Spleen (tissue), 7 donors: Measurements from ENCODE around the gene DMXL1.

Source experiments
- POLR2A ChIP-seq, 3 donors: fragments of 450-650 bp; IDR thresholded peaks; one replicate each; pipeline ENCODE4 v1.5.1; 2017; ENCODE audit warnings: antibody characterized with exemption in 3 of 3, mild to moderate bottlenecking in 1 of 3
- POLR2AphosphoS5 ChIP-seq, 3 donors: sonication (generic); formaldehyde crosslinking; IDR thresholded peaks; one replicate each; pipeline ENCODE4 v1.5.1; 2017; ENCODE audit warnings: antibody characterized with exemption in 3 of 3
- TF ChIP-seq, protein P1 (sequence below), 11 experiments: fragments of 200-600 bp in 7 of 11; fragments of 450-650 bp in 4 of 11; sonication (generic) in 4 of 11; IDR thresholded peaks in 8 of 11; conservative IDR thresholded peaks in 3 of 11; 1 replicate in 7 of 11; 2 replicates in 4 of 11; pipeline versions ENCODE4 v1.4.0 to v1.8.0; 2016 to 2021; ENCODE audit warnings: antibody characterized with exemption in 11 of 11, inconsistent platforms in 4 of 11, mild to moderate bottlenecking in 1 of 11
- donor health status: DM: no; HTN: no; CAD: no; lungs with moderate emphysema.
- donor health status: DM: no; HTN: no; CAD: no.
- donor health status: DM: no; HTN: no; CAD: no.

DNA sequence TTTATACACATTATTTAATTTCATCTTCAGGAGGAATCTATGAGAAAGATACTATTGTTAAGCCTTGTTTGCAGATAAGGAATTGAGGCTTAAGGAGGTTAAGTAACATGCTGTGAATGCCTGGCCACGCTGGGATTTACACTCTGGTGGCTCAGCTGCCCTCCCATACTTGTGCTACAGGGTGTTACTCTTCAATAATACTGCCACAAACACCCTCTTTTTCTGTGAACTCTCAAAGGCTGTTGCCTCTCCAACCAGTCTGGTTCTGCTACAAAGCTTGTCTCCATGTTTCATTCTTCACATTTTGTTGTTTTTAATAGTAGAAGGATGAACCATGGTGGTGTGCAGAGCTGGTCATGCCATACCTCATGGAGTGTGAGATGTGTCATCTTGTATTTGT, 208.2 kb downstream of the DMXL1 start:
- TF ChIP-seq, protein P1, sequence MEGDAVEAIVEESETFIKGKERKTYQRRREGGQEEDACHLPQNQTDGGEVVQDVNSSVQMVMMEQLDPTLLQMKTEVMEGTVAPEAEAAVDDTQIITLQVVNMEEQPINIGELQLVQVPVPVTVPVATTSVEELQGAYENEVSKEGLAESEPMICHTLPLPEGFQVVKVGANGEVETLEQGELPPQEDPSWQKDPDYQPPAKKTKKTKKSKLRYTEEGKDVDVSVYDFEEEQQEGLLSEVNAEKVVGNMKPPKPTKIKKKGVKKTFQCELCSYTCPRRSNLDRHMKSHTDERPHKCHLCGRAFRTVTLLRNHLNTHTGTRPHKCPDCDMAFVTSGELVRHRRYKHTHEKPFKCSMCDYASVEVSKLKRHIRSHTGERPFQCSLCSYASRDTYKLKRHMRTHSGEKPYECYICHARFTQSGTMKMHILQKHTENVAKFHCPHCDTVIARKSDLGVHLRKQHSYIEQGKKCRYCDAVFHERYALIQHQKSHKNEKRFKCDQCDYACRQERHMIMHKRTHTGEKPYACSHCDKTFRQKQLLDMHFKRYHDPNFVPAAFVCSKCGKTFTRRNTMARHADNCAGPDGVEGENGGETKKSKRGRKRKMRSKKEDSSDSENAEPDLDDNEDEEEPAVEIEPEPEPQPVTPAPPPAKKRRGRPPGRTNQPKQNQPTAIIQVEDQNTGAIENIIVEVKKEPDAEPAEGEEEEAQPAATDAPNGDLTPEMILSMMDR (IDR thresholded peaks at IDR 0.05 in 8 of 11, conservative IDR thresholded peaks at IDR 0.05 in 3 of 11) = no peak
- TF ChIP-seq POLR2A (IDR thresholded peaks at IDR 0.05) (no peak), POLR2AphosphoS5 (IDR thresholded peaks at IDR 0.05) (no peak)
